ENCODE data around the gene FAM210B. TPM values are rescaled to one million over a fixed set of nuclear protein-coding genes. Genes with fewer than 3 reads are reported as not detected.

The FAM210B gene
- total and polyA plus RNA-seq, 9 of the 15 experiments (the other 6 are each of a cell fraction or from before 2014, with no cell fraction given), result 12.1 to 87.3 (median 47.6) TPM

- peak in 2 of 3 experiments; percentile 40 to 61 for TF ChIP-seq YY1 (IDR thresholded peaks at IDR 0.05; ENCODE audit: borderline replicate concordance in 1 of 3, control insufficient read depth in 1 of 3, extremely low read depth in 1 of 3, insufficient read depth in 3 of 3, insufficient read length in 1 of 3, insufficient replicate concordance in 2 of 3, low read depth in 1 of 3, low read length in 2 of 3)
- no peak for TF ChIP-seq ZNF280B (CRISPR knock-in tag; IDR thresholded peaks at IDR 0.05)
- no peak for TF ChIP-seq MBD1 (CRISPR knock-in tag; IDR thresholded peaks at IDR 0.05)
- no peak for TF ChIP-seq MEF2D (tag; conservative IDR thresholded peaks at IDR 0.05; ENCODE audit: low read depth)
- TF ChIP-seq TCF15 (CRISPR knock-in tag; IDR thresholded peaks at IDR 0.05), result no peak
- no peak for TF ChIP-seq TBL1XR1 (IDR thresholded peaks at IDR 0.05; ENCODE audit: low read length in 2 of 2)
- TF ChIP-seq MLLT1 (IDR thresholded peaks at IDR 0.05), result no peak
- TF ChIP-seq SRSF1 (IDR thresholded peaks at IDR 0.05; ENCODE audit: low read depth, low read length), result no peak
- TF ChIP-seq ZNF695 (CRISPR knock-in tag; IDR thresholded peaks at IDR 0.05), result no peak
- TF ChIP-seq IFI16 (CRISPR knock-in tag; IDR thresholded peaks at IDR 0.05), result no peak
- TF ChIP-seq TARDBP (IDR thresholded peaks at IDR 0.05), result no peak
- peak; percentile 60 for TF ChIP-seq CXXC5 (CRISPR knock-in tag; IDR thresholded peaks at IDR 0.05)
- TF ChIP-seq MTA1 (IDR thresholded peaks at IDR 0.05; ENCODE audit: borderline replicate concordance), result no peak
- no peak for TF ChIP-seq NFE2 (IDR thresholded peaks at IDR 0.05; ENCODE audit: low read depth)
- TF ChIP-seq CBX2 (IDR thresholded peaks at IDR 0.05; ENCODE audit: insufficient read depth, low read length, poor library complexity, severe bottlenecking), result no peak
- TF ChIP-seq ZNF644 (tag; IDR thresholded peaks at IDR 0.05; ENCODE audit: low read depth), result no peak
- TF ChIP-seq HEY1 (CRISPR knock-in tag; IDR thresholded peaks at IDR 0.05; ENCODE audit: borderline replicate concordance), result no peak
- TF ChIP-seq BRF1 (IDR thresholded peaks at IDR 0.05; ENCODE audit: borderline replicate concordance, extremely low read depth, insufficient read length), result no peak
- no peak for TF ChIP-seq PREB (CRISPR knock-in tag; IDR thresholded peaks at IDR 0.05)
- 0 out of 2 replicates have a peak, but pooled peaks have one; percentile 28 for TF ChIP-seq ZNF263 (CRISPR knock-in tag; IDR thresholded peaks at IDR 0.05; ENCODE audit: borderline replicate concordance)
- TF ChIP-seq GABPB2 (CRISPR knock-in tag; conservative IDR thresholded peaks at IDR 0.05), result no peak
- TF ChIP-seq SIN3B (IDR thresholded peaks at IDR 0.05; ENCODE audit: low read depth), result peak; percentile 42; the same call in 1 of the 2 replicates
Measured at GRCh38 chr20:56358600-56359211, at the start of gene FAM210B (continued).
